A204.1 (cell line): ENCODE measurements around the gene TAS2R41.

ENCODE experiments used
- FAIRE-seq: peaks from 2 replicates; lab custom pipeline; 2012; peaks lifted over from hg19 to GRCh38; lab: Jason Lieb, UNC

The TAS2R41 gene

GRCh38 chr7:143493751-143494150, 16.1 kb downstream of the TAS2R41 start:
- no peak for FAIRE-seq

DNA sequence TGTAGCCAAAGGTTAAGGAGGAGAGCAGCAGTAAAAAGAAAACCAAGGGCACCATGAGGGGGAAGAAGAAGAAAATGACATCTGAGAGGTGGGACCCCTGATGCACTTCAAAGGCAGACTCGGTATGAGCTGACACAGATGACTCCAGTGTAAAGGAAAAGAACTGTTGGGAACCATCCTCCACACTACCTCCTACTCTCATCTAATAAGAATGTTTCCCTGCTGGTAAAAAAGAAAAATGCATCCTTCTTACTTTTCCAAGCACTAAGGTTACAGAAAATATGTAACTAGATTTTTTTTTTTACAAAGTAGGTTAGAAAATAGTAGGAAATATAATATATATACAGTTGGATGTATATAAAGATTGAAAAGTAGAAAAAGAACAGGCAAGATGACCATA, 16.9 kb downstream of the TAS2R41 start:
- FAIRE-seq = no peak

GRCh38 chr7:143495851-143496250, 18.2 kb downstream of the TAS2R41 start:
- no peak for FAIRE-seq

DNA sequence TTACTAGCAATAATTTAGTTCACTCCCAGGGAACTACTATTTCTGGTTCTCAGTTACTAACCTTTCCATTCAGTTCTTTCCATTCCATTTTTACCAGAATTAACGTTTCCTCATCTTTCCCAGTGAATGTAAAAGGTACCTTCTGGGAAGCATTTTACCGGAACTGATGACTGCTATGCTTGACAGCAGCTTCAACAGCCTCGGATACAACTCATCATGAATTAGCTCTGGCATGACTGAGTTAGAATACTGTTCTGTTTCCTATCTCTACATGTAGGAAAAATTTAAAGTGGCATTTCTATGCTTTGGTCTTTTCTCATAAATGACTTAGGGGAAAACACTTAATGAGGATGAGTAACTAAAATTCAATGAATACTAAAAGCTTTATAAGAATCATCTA, 18.6 kb downstream of the TAS2R41 start:
- no peak for FAIRE-seq

GRCh38 chr7:143497008-143497795, 19.5 kb downstream of the TAS2R41 start:
- no peak for FAIRE-seq

- no peak for FAIRE-seq
Observed at GRCh38 chr7:143499246-143499645, 21.6 kb downstream of the TAS2R41 start.

GRCh38 chr7:143499743-143500348, 22.2 kb downstream of the TAS2R41 start:
- FAIRE-seq = no peak

DNA sequence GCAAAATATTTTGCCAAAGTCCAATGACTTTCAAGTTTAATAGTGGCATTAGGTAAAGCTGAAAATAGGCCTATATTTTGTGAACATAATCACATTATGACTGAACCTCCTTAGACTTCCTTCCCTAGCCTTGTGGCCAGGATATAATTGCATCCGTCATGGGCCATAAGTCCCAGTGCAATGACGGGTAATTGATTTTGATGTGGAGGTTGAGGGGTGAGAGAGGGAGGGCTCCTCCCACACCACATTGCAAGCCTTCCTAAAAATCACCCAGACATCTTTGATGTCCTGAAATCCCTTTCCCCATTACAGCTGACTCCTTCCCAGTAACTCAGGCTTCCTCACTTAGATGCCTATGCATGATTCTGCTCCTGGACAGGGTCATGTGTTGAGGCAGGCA, 25.6 kb downstream of the TAS2R41 start:
- no peak for FAIRE-seq

DNA sequence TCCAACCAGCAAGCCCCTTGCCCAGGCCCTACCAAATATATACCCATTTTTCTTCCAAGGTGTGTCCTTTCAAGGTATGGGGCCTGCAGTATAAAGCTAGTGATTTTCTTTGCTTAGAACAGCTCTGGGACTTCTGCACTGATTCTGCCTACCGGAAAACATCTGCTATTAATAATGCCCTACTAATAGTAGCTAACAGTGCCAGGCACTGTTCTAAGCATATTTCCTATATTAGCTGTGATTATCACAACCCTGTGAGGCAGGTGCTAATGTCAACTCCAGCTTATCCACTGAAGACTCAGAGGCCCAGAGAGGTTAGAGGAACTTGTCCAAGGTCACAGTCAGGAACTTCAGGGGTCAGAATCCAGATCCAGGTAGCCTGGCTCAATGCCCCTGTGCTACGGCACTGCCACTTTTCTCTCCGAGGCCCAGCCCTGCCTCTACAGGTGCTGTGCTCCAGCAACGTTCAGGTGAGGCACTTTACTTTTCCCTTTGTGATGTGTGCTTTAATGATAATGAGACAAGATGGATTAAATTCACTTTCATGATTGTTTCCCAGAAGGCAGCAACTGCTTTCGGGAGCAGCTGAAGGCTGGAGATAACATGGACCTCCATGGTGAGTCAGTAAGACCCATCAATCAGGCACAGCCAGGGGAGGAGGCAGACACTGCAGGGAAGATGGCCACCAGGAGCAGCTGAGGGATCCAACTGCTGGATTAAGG, 26.7 kb downstream of the TAS2R41 start:
- FAIRE-seq = no peak

- FAIRE-seq = no peak
Observed at GRCh38 chr7:143504937-143505297, 27.2 kb downstream of the TAS2R41 start.

DNA sequence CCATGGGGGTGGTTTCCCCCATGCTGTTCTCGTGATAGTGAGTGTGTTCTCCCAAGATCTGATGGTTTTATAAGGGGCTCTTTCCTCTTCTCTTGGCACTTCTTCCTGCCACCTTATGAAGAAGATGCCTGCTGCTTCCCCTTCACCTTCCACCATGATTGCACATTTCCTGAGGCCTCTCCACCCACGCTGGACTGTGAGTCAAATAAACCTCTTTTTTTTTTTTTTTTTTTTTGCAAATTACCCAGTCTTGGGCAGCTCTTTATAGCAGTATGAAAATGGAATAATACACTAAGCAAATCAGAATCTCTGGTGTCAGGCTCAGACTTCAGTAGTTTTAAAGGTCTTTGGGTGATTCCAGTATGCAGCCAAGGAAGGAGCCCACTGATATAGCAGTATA, 28.2 kb downstream of the TAS2R41 start:
- no peak for FAIRE-seq

- FAIRE-seq = no peak
Observed at GRCh38 chr7:143507094-143507518, 29.4 kb downstream of the TAS2R41 start.

- no peak for FAIRE-seq
Observed at GRCh38 chr7:143507534-143508055, 29.9 kb downstream of the TAS2R41 start.

DNA sequence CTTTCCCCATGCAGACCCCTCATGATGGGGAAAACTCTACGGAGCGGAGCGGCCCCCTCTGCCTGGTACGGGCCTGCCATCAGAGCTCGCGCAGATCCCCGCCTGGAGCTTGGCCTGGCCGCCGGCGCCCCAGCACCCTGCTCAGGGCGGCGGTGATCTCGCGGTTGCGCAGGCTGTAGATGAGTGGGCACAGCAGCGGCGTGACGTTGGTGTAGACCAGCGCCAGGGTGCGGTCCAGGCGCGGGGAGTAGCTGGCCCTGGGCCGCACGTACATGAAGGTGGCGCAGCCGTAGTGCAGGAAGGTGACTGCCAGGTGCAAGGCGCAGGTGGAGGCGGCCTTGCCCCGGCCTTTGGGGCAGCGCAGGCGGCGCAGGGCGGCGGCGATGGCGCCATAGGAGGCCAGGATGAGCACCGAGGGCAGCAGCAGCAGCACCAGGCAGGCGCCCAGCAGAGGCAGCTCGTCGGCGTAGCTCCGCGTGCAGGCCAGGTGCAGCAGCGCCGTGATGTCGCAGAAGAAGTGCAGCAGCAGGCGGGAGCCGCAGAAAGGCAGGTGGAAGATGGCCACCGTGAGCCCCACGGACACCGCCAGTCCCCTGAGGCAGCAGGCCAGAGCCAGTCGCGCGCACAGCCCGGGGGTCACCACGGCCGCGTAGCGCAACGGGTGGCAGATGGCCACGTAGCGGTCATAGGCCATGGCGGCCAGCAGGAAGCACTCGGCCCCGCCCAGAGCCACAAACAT, 33.4 kb downstream of the TAS2R41 start:
- no peak for FAIRE-seq

DNA sequence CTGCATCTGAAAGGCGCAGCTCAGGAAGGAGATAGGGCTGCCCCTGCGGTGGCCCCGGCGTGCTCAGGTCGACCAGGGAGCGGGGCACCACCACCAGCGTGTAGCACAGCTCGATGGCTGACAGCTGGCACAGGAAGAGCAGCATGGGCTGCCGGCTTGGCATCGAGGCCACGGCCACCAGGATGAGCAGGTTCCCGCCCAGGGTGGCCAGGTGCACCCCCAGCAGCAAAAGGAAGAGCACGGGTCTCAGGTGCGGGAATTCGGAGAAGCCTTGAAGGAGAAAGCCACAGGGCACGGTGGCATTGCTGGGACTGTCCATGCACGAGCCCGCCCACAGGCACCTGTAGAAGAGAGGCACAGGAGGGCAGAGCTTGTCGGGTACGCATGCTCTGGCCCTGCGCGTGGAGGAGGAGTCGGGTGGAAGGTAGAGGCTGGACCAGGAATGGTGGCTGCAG, 33.9 kb downstream of the TAS2R41 start:
- no peak for FAIRE-seq

GRCh38 chr7:143512488-143513340, 35.0 kb downstream of the TAS2R41 start:
- no peak for FAIRE-seq

DNA sequence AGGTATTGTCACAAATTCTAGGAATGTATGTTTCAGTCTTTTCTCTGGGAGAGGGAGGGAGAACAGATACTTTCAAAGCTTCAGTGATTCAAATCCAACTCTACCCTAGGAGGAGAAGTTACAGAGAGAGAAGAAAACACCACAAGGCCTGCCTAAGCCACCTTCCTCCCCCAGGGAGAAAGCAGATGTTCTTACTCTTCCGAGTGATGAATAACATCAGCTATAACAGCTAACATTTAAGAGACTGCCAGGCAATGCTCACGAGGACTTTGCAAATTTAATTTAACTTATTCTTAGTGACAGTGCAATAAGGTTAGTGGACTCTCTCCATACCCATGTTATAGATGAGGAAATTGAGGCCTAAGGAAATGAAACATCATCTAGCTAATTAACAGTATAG, 36.8 kb downstream of the TAS2R41 start:
- FAIRE-seq = no peak

DNA sequence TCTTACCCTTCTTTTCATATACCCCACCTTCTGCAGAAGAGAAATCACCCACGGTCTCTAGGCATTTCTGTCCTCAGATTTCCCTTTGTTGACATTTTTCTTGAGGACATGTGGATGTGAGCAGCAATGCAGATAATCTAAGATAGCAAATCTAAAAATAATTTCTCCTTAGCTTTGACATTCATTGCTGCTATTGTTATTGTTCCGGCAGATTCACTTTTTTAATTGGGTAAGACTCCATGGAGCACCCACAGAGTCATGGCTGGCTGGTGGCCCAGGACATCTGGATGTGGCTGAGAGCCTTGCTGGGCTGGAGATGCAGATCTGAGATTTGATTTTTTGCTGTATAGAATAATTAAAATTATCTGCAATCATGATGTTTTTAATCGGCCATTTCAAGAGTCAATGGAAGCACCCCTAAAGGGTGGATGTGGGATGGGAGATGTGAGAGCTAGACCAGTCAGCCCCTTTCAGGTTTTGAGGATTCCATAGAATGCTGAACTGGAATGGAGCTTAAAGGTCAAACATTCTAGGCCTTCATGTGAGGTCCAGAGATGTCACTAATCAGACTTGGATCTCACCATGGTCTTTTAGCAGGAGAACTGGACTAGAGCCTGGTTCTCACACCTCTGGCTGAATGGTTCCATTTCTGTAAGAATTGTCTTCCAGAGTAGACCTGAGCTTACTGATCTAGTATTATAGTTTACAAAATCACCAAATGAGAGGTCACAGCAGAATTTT, 37.5 kb downstream of the TAS2R41 start:
- no peak for FAIRE-seq

DNA sequence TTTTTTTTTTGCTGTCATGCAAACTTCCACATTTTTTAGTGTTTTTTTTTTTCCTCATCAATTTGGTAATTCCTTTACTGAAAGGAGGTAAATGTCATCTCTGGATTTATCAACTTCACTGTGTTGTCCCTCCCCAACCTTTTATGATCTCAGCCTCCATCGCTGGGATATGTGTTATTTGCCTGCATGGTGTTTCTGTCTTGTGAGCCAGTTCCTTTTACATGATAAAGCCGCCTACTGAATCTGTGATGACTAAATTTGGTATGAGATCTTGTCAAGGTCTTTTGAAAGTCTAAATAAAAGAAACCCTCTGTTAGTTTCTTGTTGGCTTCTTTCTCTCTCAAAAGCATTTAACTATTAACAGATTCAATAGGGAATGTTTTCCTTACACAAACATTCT, 39.3 kb downstream of the TAS2R41 start:
- FAIRE-seq = no peak

DNA sequence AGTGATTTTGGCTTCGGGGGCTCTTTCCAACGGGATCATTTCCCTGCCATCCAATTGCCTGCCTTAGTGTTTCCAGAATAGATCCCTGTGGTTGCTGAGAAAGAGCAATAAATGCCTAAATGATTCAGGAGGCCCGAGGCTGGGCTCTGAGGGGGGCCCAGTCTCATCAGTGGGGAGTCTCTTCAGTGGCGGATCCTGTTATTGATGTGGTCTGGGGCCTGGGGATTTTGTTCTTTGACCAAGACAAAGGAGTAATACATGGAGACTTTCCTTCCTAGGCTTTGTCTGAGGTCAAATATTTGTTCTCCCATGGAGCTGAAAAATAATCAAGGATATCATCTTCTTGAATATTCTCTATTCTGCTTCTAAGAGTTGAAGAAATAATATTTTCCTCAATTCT, 40.8 kb downstream of the TAS2R41 start:
- no peak for FAIRE-seq

GRCh38 chr7:143518941-143519340, 41.3 kb downstream of the TAS2R41 start:
- no peak for FAIRE-seq
